B cell (primary cell): ENCODE data around the gene CD58.
"Not testable (repeated sequence)": the region's sequence is repeated elsewhere in the genome, so short reads cannot be mapped to it uniquely, and the experiment has no call there.

Experiments
- CTCF ChIP-seq: fragments of 200-600 bp; IDR thresholded peaks from one replicate; pipeline ENCODE4 v1.8.0; 2022; ENCODE audit warnings: antibody characterized with exemption, mild to moderate bottlenecking
- EZH2 ChIP-seq: IDR thresholded peaks from 2 replicates; pipeline ENCODE4 v1.6.1; 2012; ENCODE audit warnings: borderline replicate concordance, low read depth, mild to moderate bottlenecking, moderate library complexity, low read length; ENCODE audit not compliant: insufficient read depth, poor library complexity, severe bottlenecking

- TF ChIP-seq CTCF, EZH2: not testable (repeated sequence)
Measured at GRCh38 chr1:116597388-116597787, 26.6 kb upstream of the CD58 start.
